ENCODE measurements around the gene KIF13A. TPM values are rescaled to one million over a fixed set of nuclear protein-coding genes. Genes with fewer than 3 reads are reported as not detected.
"Not testable (repeated sequence)": the region's sequence is repeated elsewhere in the genome, so short reads cannot be mapped to it uniquely, and the experiment has no call there.

The KIF13A gene
- total RNA-seq, 1 donor from 2014 or later = 61.4 TPM

- DNase-seq = no peak
Measured at GRCh38 chr6:17897681-17898080, 89.8 kb downstream of the KIF13A start.

GRCh38 chr6:17894905-17895304 lies 92.5 kb downstream of the KIF13A start:
- DNase-seq = no peak

- DNase-seq = no peak
Measured at GRCh38 chr6:17894191-17894590, 93.2 kb downstream of the KIF13A start.

GRCh38 chr6:17892097-17892686 lies 95.2 kb downstream of the KIF13A start:
- DNase-seq = no peak

GRCh38 chr6:17890309-17890708 lies 97.1 kb downstream of the KIF13A start:
- DNase-seq = no peak

- not testable (repeated sequence) for DNase-seq
Measured at GRCh38 chr6:17889777-17890176, 97.7 kb downstream of the KIF13A start.

- DNase-seq = no peak
Measured at GRCh38 chr6:17886891-17887290, 100.5 kb downstream of the KIF13A start.

GRCh38 chr6:17885889-17886576 lies 101.4 kb downstream of the KIF13A start:
- DNase-seq = no peak

GRCh38 chr6:17884498-17885478 lies 102.6 kb downstream of the KIF13A start:
- no peak for DNase-seq

GRCh38 chr6:17883665-17884497 lies 103.6 kb downstream of the KIF13A start:
- no peak for DNase-seq

GRCh38 chr6:17881085-17881858 lies 106.2 kb downstream of the KIF13A start:
- no peak for DNase-seq

- peak; percentile 28 for DNase-seq
Measured at GRCh38 chr6:17879184-17879583, 108.3 kb downstream of the KIF13A start.

GRCh38 chr6:17878734-17879133 lies 108.7 kb downstream of the KIF13A start:
- no peak for DNase-seq

- no peak for DNase-seq
Measured at GRCh38 chr6:17877895-17878440, 109.5 kb downstream of the KIF13A start.

- DNase-seq = peak; percentile 65
Measured at GRCh38 chr6:17877196-17877894, 110.1 kb downstream of the KIF13A start.

GRCh38 chr6:17874753-17875152 lies 112.7 kb downstream of the KIF13A start:
- no peak for DNase-seq

- DNase-seq = no peak
Measured at GRCh38 chr6:17872908-17873307, 114.5 kb downstream of the KIF13A start.

GRCh38 chr6:17871836-17872235 lies 115.6 kb downstream of the KIF13A start:
- no peak for DNase-seq

- DNase-seq = no peak
Measured at GRCh38 chr6:17871189-17871519, 116.3 kb downstream of the KIF13A start.

Data from tongue (tissue), 2 donors.